CD4-positive, alpha-beta T cell treated with Interleukin-21 for 1 hour (primary cell): ENCODE measurements around the gene FGF3.

Experiments used
- DNase-seq: peaks from one replicate; pipeline ENCODE4 v3.0.0-alpha.2; 2020

FGF3 gene

DNA sequence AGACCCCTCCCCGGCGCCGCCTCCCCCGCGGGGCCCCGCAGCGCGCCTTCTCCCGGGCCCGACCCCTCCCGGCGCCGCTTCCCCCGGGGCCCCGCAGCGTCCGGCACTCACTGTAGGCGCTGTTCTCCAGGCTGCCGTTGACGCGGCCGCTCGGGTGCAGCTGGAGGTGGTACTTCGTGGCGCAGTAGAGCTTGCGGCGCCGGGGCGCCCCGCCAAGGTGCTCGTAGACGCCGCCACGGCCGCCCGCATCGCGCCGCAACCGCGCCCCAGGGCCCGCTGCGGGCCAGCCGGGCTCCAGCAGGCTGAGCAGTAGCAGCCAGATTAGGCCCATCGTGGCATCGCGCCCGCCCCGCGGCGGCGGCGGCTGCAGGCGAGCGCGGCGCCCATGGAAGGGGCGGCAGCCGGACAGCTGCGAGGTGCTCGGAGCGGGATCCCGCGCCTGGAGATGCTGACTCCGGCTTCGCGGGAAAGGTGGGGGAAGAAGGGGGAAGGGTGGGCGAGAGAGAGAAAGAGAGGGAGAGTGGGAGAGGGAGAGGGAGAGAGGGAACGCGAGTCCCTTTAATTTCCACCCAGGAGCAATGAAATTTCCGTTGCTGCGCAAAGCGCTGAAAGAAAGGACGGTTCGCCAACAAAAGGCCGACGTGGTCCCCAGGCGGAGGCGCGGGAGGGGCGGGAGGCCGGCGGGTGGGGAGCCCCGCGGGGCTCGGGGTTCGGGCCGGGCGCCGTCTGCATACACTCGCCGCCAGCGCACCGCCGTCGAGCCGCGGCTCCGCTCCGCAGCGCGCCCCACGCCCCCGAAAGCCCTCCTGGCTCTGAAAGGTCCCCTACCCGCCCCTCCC is at the start of gene FGF3:
Gene FGF3, minus strand, starts transcription at position 814 of the 839 bp plus-strand sequence. Its CDS starts 483 bp downstream, at position 331.
- no peak for DNase-seq

DNA sequence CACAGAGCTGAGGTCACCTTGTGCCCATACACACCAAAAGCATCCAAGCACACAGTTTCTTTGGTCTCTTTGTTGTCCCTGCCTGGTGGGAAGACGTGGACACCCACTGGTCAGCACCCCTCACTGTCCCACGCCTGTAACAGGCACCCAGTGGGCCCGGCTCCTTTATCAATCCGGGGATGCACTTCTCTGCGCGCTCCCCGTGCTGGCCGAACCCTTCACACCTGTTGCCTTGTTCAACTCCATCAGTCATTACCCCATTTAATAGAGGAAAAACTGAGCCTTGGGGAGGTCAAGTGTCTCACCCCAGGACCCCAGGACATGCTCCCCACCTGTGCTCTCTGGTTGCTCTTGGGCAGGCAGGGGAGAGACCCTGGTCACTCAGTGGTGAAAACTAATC is 49.7 kb upstream of the FGF3 start:
- no peak for DNase-seq

- DNase-seq, result no peak
Observed at GRCh38 chr11:69868006-69868810, 49.0 kb upstream of the FGF3 start.

DNA sequence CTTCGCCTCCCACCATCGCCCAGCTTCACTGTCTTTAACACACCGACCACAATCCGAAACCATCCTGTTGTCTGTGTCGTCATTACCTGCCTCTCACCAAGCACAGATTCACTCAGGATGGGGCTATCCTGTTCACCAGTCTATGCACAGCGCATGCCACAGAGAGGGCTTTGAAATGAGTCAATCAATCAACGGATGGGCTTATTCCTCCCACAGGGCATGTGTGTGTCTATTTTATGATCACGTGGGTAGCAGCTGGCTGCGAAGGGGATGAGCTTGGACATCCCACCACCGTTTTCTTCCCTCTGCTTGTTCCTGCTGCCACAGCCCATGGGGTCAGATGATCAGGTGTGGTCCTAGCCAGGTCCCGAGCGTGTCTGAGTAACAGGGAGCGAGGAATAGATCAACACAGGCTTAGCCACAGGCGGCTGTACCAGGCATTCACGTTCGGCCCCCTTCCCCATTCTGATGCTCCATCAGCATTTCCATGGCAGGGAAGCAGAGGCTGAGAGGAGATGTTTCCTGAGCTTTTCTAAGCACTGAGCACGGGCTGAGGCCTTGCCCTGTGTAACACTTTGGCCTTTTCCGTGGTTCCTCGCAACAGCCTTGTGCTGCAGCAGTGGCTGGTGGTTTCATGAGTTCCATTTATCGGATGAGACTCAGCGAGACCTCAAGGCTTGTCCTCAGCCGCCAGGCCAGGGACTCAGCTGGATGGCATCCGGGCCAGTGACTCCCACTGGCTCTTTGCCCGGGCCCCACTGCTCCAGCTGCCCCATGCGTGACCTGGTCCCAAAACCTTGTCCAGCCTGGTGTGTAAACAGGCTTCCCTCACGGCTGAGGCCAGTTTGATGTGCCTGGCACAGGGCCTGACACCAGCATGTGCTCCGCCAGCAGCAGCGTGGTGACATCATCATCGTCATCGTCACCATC is 48.1 kb upstream of the FGF3 start:
- no peak for DNase-seq

DNA sequence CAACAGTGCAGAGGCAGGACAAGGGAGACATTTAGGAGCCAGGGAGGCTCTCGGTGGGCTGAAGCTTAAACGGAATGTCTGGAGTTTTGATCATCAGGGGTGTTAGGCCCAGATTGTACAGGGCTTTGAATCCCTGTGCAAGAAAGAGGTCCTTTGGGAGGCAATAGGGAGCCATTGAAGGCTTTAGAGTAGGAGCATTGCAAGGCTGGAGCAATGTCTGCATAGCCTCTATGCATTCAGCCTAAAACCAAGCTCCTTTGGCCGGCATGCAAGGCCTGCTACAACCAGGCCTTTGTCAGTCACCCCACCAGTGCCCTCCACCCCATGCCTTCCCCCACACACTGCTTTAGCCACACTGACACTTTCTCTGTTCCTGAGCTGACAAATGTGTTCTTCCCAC is 47.4 kb upstream of the FGF3 start:
- no peak for DNase-seq

- no peak for DNase-seq
Observed at GRCh38 chr11:69865707-69866106, 46.5 kb upstream of the FGF3 start.

DNA sequence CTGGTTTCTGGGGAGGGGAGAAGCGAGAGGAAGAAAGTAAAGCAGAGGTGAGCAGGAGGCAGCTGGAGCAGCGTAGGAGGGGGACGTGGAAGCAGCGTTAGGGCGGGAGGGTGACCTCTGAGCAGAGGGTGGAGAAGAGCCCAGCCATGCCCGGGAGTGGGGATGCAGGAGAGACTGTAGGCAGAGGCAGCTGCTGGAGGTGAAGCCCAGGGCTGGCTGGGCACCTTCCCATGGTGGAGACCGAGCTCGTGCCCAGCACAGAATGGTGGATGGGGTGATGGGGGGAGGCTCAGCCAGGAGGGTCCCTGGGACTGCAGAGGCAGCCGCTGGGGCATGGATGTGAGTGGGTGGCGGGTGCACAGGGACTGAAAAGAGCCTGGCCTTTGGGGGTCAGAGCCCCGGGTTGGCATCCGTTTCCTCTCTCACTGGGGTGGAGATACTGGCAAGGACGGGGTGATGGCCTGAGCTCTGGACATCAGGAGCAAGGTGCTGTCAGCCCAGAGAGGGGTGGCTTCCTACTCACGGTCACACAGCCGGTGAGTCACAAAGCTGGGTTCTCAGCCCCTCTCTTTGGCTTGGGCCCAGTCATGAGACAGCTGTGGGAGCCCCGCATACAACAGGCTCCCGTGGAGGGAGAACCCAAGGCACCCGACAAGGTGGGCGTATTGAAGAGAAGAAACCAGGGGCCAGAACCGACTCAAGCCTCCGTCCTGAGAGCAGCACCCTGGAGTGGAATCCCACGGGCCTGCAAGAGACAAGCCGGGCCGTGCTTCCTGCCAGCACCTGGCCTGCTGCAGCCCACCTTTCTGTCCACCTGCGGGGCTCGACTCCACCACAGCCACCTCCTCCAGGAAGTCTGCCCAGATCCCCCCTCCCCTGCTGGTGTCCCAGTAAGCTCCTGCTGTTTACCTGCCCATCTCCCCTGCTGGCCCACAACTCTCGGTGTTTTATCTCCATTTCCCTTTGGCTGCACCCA is 45.8 kb upstream of the FGF3 start:
- no peak for DNase-seq

DNA sequence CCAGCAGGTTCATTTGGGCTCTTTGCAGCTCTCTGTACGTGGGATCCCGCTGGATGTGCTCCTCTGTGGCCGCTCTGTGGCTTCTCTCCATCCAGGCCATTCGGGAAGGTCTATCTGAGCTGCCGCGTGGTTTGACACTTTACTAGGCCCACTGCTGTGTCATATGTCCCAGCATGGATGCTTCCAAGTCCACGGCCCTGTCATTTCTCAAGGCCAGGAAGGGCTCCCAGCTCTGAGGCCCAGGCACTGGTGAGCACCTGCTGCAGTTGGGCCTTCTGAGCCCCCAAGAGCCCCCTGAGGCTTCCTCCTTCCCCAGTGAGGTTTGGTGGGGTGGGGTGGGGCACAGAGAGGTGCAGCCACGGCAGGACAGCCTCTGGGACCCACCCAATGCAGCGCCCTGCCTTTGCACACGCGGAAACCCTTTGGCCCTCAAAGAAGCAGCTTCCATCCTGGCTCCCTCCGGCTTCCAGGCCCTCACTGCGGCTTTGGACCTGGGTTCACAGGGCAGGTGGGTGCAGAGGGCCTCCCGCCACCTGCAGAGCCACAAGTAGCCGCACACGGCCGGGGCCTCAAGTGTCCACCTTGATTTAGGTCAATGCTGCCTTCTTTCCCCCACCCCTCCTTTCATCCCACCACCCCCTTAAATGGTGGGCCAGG is 44.5 kb upstream of the FGF3 start:
- no peak for DNase-seq

DNA sequence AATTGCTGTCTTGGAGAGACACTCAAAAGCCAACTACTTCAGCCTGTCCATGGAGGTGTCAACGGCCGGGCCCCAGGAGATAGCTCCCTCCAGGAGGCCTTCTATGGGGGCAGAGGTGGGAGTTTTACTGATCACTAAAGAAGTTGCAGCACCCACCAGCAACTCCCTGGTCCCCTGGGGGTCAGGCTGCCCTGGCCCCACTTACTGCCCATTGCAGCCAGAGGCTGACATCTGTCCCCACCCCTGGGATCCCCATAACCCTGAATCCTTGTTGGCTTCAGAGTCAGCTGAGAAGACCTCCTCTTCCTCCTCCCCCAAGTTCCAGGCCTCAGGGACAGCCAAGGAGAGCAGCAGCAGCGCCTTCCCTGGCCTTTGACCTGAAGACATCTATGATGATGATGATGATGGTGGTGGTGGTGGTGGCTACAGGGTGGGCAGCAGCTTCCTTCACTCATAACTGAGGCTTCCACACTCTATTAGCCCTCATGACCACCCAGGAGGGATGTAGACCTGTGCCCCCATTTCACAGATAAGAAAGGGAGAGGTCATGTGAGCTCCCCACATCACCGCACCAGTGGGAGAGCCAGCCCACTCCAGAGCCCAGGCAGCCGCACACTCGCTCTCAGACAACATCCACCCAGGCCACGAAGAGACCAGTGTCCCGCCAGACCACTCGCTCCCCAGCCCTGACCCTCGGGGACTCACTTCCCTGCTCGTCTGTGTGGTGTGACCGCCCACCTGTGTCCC is 43.8 kb upstream of the FGF3 start:
- no peak for DNase-seq

DNA sequence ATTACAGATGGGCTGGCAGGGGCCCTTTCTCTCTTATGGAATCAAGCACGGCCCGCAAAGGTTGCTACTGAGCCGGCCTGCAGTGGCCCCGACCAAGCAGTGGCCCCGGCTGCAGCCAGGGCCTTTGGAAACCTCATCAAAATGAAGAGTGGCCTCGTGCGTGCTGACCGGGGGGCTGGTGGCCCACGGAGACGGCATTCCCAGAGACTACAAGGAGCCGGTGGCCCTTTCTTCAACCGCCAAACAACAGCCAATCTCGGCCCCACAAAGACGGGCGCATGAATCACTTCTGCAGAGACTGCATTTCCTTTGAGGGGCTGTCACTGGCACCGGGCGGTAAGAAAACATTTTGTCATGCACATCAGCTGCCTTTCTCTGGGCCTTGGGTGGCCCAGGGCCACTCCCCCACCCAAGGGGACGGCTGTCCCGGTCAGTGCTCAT is 43.1 kb upstream of the FGF3 start:
- no peak for DNase-seq

GRCh38 chr11:69861901-69862300 is 42.7 kb upstream of the FGF3 start:
- no peak for DNase-seq

DNA sequence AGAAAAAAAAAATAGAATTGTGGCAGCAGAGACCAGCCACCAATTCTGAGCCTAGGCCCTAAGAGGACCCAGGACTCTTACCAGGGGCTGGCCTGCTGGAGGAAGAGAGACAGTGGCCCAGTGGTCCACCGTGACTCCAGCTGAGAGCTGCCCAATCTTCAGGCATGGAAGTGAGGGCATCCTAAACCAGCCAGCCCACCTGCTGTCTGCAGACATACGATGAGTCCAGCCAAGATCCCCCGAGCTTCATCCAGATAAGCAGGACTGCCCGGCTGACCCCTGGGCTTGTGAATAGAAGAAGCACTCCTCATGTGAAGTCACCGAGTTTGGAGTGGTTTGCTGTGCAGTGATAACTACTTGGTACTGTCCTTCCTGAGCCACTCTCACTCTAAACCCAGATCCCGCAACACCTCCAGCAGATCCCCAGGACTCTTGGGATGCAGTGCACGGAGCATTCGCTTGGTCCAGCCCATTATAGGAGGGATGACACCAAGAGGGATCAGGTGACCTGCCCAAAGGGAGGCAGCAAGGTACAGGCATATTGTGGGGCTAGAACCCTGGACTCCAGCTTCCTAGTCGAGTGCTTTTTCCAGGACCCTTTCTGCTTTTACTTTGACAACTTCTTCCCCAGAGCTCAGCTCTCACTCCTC is 41.7 kb upstream of the FGF3 start:
- DNase-seq, result no peak

DNA sequence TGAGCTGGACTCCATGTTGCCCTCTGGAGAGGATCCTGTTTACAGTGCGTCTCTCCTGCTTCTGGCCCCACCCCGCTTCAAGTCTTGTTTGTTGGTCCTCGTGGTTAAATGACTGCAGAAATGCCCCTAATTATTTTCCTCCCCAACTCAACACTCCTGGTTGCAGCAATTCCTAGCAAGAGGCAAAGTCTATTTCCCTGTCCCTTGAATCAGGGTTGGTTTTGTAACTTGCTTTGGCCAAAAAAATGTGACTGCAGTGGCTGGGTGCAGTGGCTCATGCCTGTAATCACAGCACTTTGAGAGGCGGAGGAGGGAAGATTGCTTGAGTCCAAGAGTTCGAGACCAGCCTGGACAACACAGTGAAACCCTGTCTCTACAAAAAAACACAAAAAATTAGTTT is 41.0 kb upstream of the FGF3 start:
- no peak for DNase-seq

GRCh38 chr11:69859275-69859934 is 40.2 kb upstream of the FGF3 start:
- no peak for DNase-seq

DNA sequence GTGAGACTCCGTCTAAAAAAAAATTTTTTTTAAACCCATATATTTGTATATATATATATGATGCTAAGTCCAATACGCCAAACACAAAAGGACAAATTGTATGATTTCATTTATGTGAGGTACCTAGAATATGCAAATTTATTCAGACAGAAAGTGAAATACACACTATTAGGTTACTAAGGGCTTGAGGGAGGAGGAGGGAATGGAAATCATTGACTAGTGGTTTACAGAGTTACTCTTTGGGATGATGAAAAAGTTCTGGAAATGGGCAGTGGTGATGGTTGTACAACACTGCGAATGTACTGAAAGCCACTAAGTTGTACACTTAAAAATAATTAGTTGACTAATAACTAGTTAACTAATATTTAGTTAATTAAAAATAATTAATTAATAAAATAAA is 36.2 kb upstream of the FGF3 start:
- no peak for DNase-seq

- no peak for DNase-seq
Observed at GRCh38 chr11:69854713-69855112, 35.5 kb upstream of the FGF3 start.

DNA sequence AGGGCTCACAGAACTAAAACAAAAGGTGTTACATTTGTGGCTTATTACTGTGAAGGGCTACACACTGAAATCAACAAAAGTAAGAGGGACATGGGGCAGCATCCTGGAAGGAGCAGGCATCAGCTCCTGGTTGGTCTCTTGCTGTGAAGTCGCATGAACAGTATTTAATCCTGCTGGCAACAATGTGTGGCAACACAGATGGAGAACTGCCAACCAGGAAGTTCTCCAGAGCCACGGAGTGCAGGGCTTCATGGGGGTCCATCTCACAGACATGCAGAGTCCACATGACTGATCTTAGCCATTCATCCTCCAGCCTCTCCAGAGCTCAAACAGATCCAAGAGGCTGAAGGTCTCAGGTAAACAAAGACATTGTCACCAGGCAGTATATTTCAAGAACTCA is 32.8 kb upstream of the FGF3 start:
- no peak for DNase-seq

DNA sequence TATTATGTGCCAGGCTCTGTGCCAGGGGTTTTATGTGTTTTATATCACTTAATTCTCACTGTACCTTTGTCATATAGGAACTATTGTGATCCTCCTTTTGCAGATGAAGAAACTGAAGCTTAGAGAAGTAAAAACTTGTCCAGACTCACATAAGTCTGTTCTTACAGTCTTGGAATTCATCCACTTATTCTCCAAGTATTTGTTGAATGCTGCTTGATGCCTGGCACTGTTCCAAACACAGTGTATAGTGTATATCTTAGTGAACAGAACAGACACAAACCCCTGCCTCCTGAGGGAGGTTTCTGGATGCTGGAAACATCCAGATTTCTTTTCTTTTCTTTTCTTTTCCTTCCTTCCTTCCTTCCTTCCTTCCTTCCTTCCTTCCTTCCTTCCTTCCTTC is 29.0 kb upstream of the FGF3 start:
- DNase-seq, result no peak

DNA sequence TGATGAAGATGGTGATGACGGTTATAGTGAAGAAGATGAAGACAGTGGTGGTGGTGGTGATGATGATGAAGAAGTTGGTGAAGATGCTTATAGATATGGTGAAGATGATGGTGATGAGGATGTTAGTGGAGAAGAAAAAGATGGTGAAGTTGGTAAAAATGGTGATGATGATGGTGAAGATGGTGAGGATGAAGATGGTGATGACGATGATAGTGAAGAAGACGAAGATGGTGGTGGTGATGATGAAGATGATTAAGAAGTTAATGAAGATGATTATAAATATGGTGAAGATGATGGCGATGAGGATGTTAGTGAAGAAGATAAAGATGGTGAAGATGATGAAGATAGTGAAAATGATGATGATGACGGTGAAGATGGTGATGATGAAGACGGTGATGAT is 25.2 kb upstream of the FGF3 start:
- DNase-seq, result no peak
